Mammary epithelial cell (primary cell): ENCODE measurements around the gene NEK9.

Experiments used
- EZH2 ChIP-seq: IDR thresholded peaks from 2 replicates; pipeline ENCODE4 v1.6.1; 2012; ENCODE audit warnings: low read length, inconsistent platforms, borderline replicate concordance
- TF ChIP-seq, protein P1 (sequence below), 2 donors: IDR thresholded peaks in 1 of 2; conservative IDR thresholded peaks in 1 of 2; 2 replicates each; pipeline ENCODE4 v1.5.1; 2011 to 2012; ENCODE audit warnings: inconsistent platforms in 2 of 2, low read length in 2 of 2, mild to moderate bottlenecking in 2 of 2, control low read depth in 1 of 2, low read depth in 1 of 2; ENCODE audit not compliant: insufficient read depth in 1 of 2; ENCODE audit errors: extremely low read depth in 1 of 2

DNA sequence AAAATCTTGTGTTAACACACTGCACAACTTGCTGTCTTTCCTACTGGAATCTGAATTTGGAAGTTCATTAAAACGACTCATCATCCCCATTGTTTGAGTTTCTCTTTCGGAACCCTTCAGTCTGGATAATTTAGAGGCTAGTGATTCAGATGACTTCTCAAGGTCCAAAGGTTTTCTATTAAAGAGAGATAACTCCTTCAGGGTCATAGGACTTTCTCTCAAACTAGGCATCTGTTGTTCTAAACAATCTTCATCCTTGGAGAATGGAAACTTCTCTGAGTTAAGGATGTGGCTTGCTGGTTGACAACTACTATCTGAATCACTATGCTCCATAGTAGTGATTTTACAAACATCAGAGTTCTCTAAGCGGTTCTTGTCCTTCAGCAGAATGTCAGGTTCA is 79.9 kb downstream of the NEK9 start:
- TF ChIP-seq, protein P1, sequence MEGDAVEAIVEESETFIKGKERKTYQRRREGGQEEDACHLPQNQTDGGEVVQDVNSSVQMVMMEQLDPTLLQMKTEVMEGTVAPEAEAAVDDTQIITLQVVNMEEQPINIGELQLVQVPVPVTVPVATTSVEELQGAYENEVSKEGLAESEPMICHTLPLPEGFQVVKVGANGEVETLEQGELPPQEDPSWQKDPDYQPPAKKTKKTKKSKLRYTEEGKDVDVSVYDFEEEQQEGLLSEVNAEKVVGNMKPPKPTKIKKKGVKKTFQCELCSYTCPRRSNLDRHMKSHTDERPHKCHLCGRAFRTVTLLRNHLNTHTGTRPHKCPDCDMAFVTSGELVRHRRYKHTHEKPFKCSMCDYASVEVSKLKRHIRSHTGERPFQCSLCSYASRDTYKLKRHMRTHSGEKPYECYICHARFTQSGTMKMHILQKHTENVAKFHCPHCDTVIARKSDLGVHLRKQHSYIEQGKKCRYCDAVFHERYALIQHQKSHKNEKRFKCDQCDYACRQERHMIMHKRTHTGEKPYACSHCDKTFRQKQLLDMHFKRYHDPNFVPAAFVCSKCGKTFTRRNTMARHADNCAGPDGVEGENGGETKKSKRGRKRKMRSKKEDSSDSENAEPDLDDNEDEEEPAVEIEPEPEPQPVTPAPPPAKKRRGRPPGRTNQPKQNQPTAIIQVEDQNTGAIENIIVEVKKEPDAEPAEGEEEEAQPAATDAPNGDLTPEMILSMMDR (conservative IDR thresholded peaks at IDR 0.05 in 1 of 2, IDR thresholded peaks at IDR 0.05 in 1 of 2; ENCODE audit: extremely low read depth in 1 of 2, insufficient read depth in 1 of 2, low read depth in 1 of 2, low read length in 2 of 2) = no peak
- TF ChIP-seq EZH2 = no peak
